T follicular helper cell (primary cell): Measurements from ENCODE around the gene WDFY4.

Experiments used
- DNase-seq: peaks from one replicate; pipeline ENCODE4 v3.0.0-alpha.2; 2020; ENCODE audit warnings: low read depth

Gene WDFY4

GRCh38 chr10:48817141-48817540 is 132.5 kb downstream of the WDFY4 start:
- no peak for DNase-seq

- no peak for DNase-seq
These were observed 133.4 kb downstream of the WDFY4 start for GRCh38 chr10:48818081-48818480.

- no peak for DNase-seq
These were observed 134.3 kb downstream of the WDFY4 start for GRCh38 chr10:48818861-48819520.

GRCh38 chr10:48819783-48820182 is 135.1 kb downstream of the WDFY4 start:
- DNase-seq: no peak

GRCh38 chr10:48820231-48820630 is 135.6 kb downstream of the WDFY4 start:
- DNase-seq: no peak

- no peak for DNase-seq
These were observed 136.0 kb downstream of the WDFY4 start for GRCh38 chr10:48820699-48821098.

- no peak for DNase-seq
These were observed 136.4 kb downstream of the WDFY4 start for GRCh38 chr10:48821111-48821510.

- DNase-seq: no peak
These were observed 137.0 kb downstream of the WDFY4 start for GRCh38 chr10:48821692-48822091.

- DNase-seq: no peak
These were observed 149.0 kb downstream of the WDFY4 start for GRCh38 chr10:48833674-48834073.

- no peak for DNase-seq
These were observed 149.7 kb downstream of the WDFY4 start for GRCh38 chr10:48834189-48834965.

- DNase-seq: no peak
These were observed 151.1 kb downstream of the WDFY4 start for GRCh38 chr10:48835781-48836180.

GRCh38 chr10:48836605-48837004 is 151.9 kb downstream of the WDFY4 start:
- DNase-seq: no peak

GRCh38 chr10:48838834-48839233 is 154.2 kb downstream of the WDFY4 start:
- no peak for DNase-seq

GRCh38 chr10:48839809-48840679 is 155.4 kb downstream of the WDFY4 start:
- DNase-seq: no peak

GRCh38 chr10:48842231-48842630 is 157.6 kb downstream of the WDFY4 start:
- no peak for DNase-seq

- DNase-seq: no peak
These were observed 158.5 kb downstream of the WDFY4 start for GRCh38 chr10:48843198-48843597.

GRCh38 chr10:48844616-48845015 is 159.9 kb downstream of the WDFY4 start:
- no peak for DNase-seq

GRCh38 chr10:48845512-48845911 is 160.8 kb downstream of the WDFY4 start:
- no peak for DNase-seq

- DNase-seq: no peak
These were observed 163.0 kb downstream of the WDFY4 start for GRCh38 chr10:48847691-48848090.

GRCh38 chr10:48856855-48857254 is 172.2 kb downstream of the WDFY4 start:
- no peak for DNase-seq

- no peak for DNase-seq
These were observed 187.6 kb downstream of the WDFY4 start for GRCh38 chr10:48872234-48872633.

GRCh38 chr10:48878091-48878490 is 193.4 kb downstream of the WDFY4 start:
- no peak for DNase-seq

- DNase-seq: no peak
These were observed 194.8 kb downstream of the WDFY4 start for GRCh38 chr10:48879451-48879850.
